GM06990 (cell line): ENCODE measurements around the gene TSACC.

Experiments
- DNase-seq: peaks from one replicate; pipeline ENCODE4 v3.0.0-alpha.2; 2011; ENCODE audit not compliant: insufficient read length; ENCODE audit errors: extremely low read depth
- H3K27me3 ChIP-seq: replicated peaks from 2 replicates; pipeline ENCODE4 v1.6.0; 2011; ENCODE audit warnings: low read length; ENCODE audit not compliant: control insufficient read depth, insufficient read depth
- H3K36me3 ChIP-seq: 2 replicates; pipeline ENCODE4 v1.5.1; 2011; ENCODE audit warnings: low read length; ENCODE audit not compliant: control insufficient read depth, insufficient read depth
- H3K4me3 ChIP-seq: replicated peaks from 2 replicates; pipeline ENCODE4 v1.5.1; 2011; ENCODE audit warnings: low read depth, mild to moderate bottlenecking, control low read depth, low read length
- CTCF ChIP-seq: IDR thresholded peaks from 2 replicates; pipeline ENCODE4 v1.5.1; 2011; ENCODE audit warnings: low read length, control low read depth, mild to moderate bottlenecking, inconsistent platforms; ENCODE audit not compliant: insufficient read depth, poor library complexity, severe bottlenecking

The TSACC gene

GRCh38 chr1:156338180-156338976 lies at the start of gene TSACC, which contains the start of gene CCT3:
Gene TSACC (plus strand): TSS chr1:156338526. CDS start chr1:156339758, 1,232 bp downstream.
Gene CCT3 (minus strand): TSS chr1:156338292. CDS start chr1:156338184, 108 bp downstream.
- peak; percentile 100 for DNase-seq
- Histone ChIP-seq H3K36me3 (peaks cover 8% of the 10 kb centered on the region), H3K27me3 (no peaks in the 10 kb centered on the region), H3K4me3 (peak within 1 kb of the TSS; percentile 84)
- TF ChIP-seq CTCF, result no peak

GRCh38 chr1:156289857-156290256 lies 48.5 kb upstream of the TSACC start:
- no peak for TF ChIP-seq CTCF
- DNase-seq, result no peak
- Histone ChIP-seq H3K27me3 (no peaks in the 10 kb centered on the region), H3K4me3 (no peak overlapping the region), H3K36me3 (peaks cover 9% of the 10 kb centered on the region)

GRCh38 chr1:156291226-156292061 lies 46.9 kb upstream of the TSACC start:
- no peak for TF ChIP-seq CTCF
- H3K36me3 ChIP-seq, result peaks cover 3% of the 10 kb centered on the region
- peak; percentile 62 for DNase-seq
- peak overlapping the region; percentile 37 for H3K4me3 ChIP-seq
- H3K27me3 ChIP-seq, result no peaks in the 10 kb centered on the region

- DNase-seq, result no peak
- H3K27me3 ChIP-seq, result no peaks in the 10 kb centered on the region
- H3K36me3 ChIP-seq, result peaks cover 3% of the 10 kb centered on the region
- no peak overlapping the region for H3K4me3 ChIP-seq
- TF ChIP-seq CTCF, result no peak
Measured at GRCh38 chr1:156293098-156293434, 45.3 kb upstream of the TSACC start.

- TF ChIP-seq CTCF, result no peak
- no peak overlapping the region for H3K4me3 ChIP-seq
Measured at GRCh38 chr1:156293895-156294294, 44.4 kb upstream of the TSACC start.

More at GRCh38 chr1:156293895-156294294, 44.4 kb upstream of the TSACC start:
- H3K36me3 ChIP-seq, result peaks cover 3% of the 10 kb centered on the region
- no peak for DNase-seq
- H3K27me3 ChIP-seq, result no peaks in the 10 kb centered on the region
